VCaP (cell line): Measurements from ENCODE around the gene TBC1D22A.
A peak's percentile ranks its signal among the peaks of the same experiment; 100 is the strongest.

Source experiments
- H3K27ac ChIP-seq: fragments of 450-650 bp; 2 replicates; pipeline ENCODE4 v1.5.1; 2017
- TF ChIP-seq, protein P1 (sequence below): fragments of 450-650 bp; conservative IDR thresholded peaks from 2 replicates; pipeline ENCODE4 v1.5.1; 2017; ENCODE audit warnings: mild to moderate bottlenecking, moderate library complexity

The TBC1D22A gene

GRCh38 chr22:46830841-46831240 is 68.4 kb downstream of the TBC1D22A start:
- no peak overlapping the region for H3K27ac ChIP-seq
- TF ChIP-seq, protein P1, sequence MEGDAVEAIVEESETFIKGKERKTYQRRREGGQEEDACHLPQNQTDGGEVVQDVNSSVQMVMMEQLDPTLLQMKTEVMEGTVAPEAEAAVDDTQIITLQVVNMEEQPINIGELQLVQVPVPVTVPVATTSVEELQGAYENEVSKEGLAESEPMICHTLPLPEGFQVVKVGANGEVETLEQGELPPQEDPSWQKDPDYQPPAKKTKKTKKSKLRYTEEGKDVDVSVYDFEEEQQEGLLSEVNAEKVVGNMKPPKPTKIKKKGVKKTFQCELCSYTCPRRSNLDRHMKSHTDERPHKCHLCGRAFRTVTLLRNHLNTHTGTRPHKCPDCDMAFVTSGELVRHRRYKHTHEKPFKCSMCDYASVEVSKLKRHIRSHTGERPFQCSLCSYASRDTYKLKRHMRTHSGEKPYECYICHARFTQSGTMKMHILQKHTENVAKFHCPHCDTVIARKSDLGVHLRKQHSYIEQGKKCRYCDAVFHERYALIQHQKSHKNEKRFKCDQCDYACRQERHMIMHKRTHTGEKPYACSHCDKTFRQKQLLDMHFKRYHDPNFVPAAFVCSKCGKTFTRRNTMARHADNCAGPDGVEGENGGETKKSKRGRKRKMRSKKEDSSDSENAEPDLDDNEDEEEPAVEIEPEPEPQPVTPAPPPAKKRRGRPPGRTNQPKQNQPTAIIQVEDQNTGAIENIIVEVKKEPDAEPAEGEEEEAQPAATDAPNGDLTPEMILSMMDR: no peak

DNA sequence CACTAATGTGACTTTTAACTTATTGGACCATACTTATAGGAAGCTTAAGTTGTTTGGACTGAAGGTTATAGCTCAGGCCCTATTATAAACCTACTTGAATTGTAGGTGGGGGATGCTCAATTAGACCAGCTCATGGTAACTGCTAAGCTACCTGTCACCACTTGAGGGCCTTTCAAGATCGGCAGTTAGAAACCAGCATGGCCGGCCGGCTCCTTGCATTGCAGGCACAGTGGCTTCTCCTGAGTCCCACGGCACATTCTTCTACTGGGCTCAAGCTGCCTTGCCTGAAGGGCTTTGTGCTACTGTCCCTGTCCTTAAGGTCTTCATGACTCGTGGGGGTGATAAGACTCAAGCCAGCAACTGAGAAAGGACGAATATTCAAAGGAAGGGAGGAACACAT is 70.8 kb downstream of the TBC1D22A start:
- TF ChIP-seq, protein P1: peak; percentile 51

DNA sequence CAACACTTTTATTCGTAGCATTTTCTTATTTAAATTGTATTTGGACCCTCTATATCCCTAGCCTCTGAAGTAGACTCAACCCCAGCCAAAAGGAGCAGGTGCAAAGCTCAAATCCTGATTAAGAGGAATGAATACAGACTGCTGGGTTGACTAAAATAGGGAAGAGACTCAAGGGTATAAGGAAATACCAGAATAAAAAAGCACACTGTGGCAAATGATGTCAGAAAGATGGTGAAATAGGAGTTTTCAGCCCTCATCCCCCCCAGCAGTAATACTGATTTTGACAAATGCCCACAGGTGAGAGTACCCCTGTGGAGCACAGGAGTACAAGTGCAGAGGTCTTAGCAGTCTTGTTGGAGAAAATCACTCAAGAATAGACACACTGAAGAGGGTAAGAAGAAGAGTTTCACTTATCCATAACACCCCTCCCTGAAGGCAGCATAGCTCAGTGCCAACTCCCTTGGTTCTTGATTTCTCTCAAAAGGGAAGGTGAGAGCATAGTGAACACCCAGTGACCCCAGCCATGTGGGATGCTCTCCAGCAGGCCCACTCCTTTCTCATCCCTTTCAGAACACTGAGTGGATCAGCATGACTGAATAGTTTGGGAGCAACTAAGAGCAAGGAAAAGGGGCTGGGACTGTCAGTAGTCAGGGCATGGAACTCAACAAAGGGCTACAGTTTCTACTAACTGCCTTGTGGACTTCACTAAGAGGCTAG is 71.7 kb downstream of the TBC1D22A start:
- H3K27ac ChIP-seq: no peak overlapping the region
- TF ChIP-seq, protein P1: no peak

More for the DNA sequence above, 70.8 kb downstream of the TBC1D22A start:
- no peak overlapping the region for H3K27ac ChIP-seq

GRCh38 chr22:46835288-46835687 is 72.8 kb downstream of the TBC1D22A start:
- H3K27ac ChIP-seq: no peak overlapping the region
- TF ChIP-seq, protein P1: no peak

- TF ChIP-seq, protein P1: no peak
- H3K27ac ChIP-seq: no peak overlapping the region
Measured at GRCh38 chr22:46835693-46836092, 73.2 kb downstream of the TBC1D22A start.

GRCh38 chr22:46841522-46841921 is 79.1 kb downstream of the TBC1D22A start:
- no peak overlapping the region for H3K27ac ChIP-seq
- TF ChIP-seq, protein P1: no peak

DNA sequence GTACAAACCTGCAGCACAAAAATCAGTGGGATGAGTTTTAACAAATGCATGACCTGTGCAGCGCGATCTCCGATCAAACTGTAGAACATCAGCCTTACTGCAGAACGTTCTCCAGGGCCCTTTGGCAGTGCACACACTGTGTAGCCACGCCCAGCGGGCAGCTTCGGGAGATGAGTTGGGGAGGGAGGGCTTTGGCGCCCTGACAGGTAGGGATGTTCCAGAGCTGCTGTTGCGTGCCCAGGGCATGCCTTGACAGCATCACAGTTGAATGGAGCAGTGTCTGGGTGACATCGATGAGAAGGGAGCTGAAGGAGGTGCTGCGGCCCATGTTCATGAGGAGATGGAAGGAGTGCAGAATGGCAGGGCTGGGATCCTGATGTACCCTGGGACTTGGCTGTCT is 80.2 kb downstream of the TBC1D22A start:
- no peak overlapping the region for H3K27ac ChIP-seq
- TF ChIP-seq, protein P1: no peak
